ENCODE data around the gene CFAP77.

GRCh38 chr9:132430998-132431397 lies 21.0 kb downstream of the CFAP77 start:
- TF ChIP-seq CTCF (IDR thresholded peaks at IDR 0.05 in 2 of 3, conservative IDR thresholded peaks at IDR 0.05 in 1 of 3; ENCODE audit: control insufficient read depth in 2 of 3, extremely low read depth in 1 of 3, insufficient read depth in 1 of 3, low read depth in 3 of 3, low read length in 3 of 3) (no peak), BHLHE40 (IDR thresholded peaks at IDR 0.05; ENCODE audit: borderline replicate concordance in 1 of 2, low read depth in 2 of 2, low read length in 1 of 2) (no peak), REST (IDR thresholded peaks at IDR 0.05; ENCODE audit: low read depth, low read length) (no peak), RAD21 (IDR thresholded peaks at IDR 0.05; ENCODE audit: insufficient read depth, low read depth, low read length) (no peak), IRF3 (IDR thresholded peaks at IDR 0.05) (no peak), CBX5 (IDR thresholded peaks at IDR 0.05; ENCODE audit: low read depth) (no peak), CBX3 (IDR thresholded peaks at IDR 0.05; ENCODE audit: borderline replicate concordance, low read depth) (no peak), YY1 (IDR thresholded peaks at IDR 0.05; ENCODE audit: low read depth, low read length) (no peak), PAX5 (IDR thresholded peaks at IDR 0.05; ENCODE audit: borderline replicate concordance, low read depth, low read length) (no peak), MYC (IDR thresholded peaks at IDR 0.05; ENCODE audit: insufficient read depth, insufficient read length, insufficient replicate concordance, low read length, severe bottlenecking) (no peak), ZNF274 (IDR thresholded peaks at IDR 0.05; ENCODE audit: insufficient read depth, insufficient read length) (no peak), BCLAF1 (IDR thresholded peaks at IDR 0.05) (no peak), EZH2 (IDR thresholded peaks at IDR 0.05; ENCODE audit: borderline replicate concordance, control insufficient read depth, low read depth, low read length) (no peak), ELK1 (IDR thresholded peaks at IDR 0.05; ENCODE audit: low read depth, low read length) (no peak)
